ENCODE measurements around the gene GPR146. TPM values are rescaled to one million over a fixed set of nuclear protein-coding genes. Genes with fewer than 3 reads are reported as not detected.

Gene GPR146
- total RNA-seq, 4 donors from 2014 or later = 12.5 to 30.8 (median 25.5) TPM

DNA sequence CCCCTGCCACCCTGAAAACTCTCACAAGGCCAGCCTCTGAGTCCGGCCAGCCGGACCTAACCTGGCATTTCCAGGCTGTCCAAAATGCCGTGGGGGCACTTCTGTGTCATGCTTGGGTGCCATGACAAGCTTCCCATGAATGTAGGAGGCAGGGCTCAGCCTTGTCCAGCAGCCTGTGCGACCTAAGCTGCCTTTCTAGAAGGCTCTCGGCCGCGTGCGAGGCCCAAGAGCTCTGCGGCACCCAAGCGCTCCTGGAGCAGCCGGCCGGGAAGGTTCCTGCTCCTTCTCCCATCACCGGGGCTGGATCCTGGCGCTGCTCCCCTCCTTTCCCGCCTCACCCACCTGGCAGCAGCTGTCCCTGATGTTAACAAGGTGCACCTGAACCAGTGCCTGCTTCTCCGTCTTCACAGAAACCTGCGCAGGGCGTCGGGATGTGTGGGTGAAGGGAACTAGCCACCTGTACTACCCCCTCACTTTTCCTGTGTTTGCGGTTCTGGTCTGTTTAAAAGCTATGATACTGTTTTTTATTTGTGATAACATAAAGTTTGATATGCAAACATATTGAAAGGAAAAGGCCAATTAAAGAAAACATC lies 49.7 kb downstream of the GPR146 start:
- Histone ChIP-seq H3K4me1 (peaks cover 6 to 32% (median 23%) of the 10 kb centered on the region in 4 donors), H3K4me3 (no peak overlapping the region), H3K27me3 (no peaks in the 10 kb centered on the region), H3K27ac (replicated peaks in 1 of 4) (no peak overlapping the region), H3K9me3 (no peaks in the 10 kb centered on the region), H3K36me3 (peaks cover 7 to 50% (median 29%) of the 10 kb centered on the region in 4 donors)
- intact Hi-C loops (cut with DNase I) = no loop called here
- DNase-seq (ENCODE audit: extremely low spot score) = no peak
- 93% methylated on average over 13 of the region's 20 CpGs for WGBS
- TF ChIP-seq, protein P1, sequence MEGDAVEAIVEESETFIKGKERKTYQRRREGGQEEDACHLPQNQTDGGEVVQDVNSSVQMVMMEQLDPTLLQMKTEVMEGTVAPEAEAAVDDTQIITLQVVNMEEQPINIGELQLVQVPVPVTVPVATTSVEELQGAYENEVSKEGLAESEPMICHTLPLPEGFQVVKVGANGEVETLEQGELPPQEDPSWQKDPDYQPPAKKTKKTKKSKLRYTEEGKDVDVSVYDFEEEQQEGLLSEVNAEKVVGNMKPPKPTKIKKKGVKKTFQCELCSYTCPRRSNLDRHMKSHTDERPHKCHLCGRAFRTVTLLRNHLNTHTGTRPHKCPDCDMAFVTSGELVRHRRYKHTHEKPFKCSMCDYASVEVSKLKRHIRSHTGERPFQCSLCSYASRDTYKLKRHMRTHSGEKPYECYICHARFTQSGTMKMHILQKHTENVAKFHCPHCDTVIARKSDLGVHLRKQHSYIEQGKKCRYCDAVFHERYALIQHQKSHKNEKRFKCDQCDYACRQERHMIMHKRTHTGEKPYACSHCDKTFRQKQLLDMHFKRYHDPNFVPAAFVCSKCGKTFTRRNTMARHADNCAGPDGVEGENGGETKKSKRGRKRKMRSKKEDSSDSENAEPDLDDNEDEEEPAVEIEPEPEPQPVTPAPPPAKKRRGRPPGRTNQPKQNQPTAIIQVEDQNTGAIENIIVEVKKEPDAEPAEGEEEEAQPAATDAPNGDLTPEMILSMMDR (IDR thresholded peaks at IDR 0.05) = no peak
- no peak for TF ChIP-seq POLR2AphosphoS5 (IDR thresholded peaks at IDR 0.05)
- TF ChIP-seq POLR2A (IDR thresholded peaks at IDR 0.05; ENCODE audit: low read depth) = no peak
- no peak for TF ChIP-seq EP300 (IDR thresholded peaks at IDR 0.05)

DNA sequence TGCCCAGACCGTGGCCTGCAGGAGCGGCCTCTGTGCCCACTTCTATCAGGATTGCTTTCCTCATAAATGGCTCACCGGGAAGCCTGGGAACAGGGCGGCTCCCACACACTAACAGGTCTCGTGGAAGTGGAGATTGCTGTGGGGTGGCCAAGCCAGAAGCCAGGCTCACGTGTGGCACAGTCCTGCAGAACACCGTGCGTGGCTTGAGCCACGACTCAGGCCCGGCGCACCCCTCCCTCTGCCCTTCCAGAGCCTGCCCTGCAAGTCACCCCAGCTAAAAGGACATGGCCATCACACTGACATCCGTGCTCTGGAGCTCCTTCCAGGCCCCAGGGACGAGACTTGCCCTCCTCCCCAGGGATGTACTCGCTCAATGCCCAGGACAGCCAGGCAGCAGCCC lies 50.5 kb downstream of the GPR146 start:
- DNase-seq (ENCODE audit: extremely low spot score) = no peak
- Histone ChIP-seq H3K4me3 (no peak overlapping the region), H3K36me3 (peaks cover 7 to 50% (median 29%) of the 10 kb centered on the region in 4 donors), H3K9me3 (no peaks in the 10 kb centered on the region), H3K27ac (replicated peaks in 1 of 4) (peak overlapping the region in 3 of 4 donors; percentile 23 to 53 (median 50)), H3K27me3 (no peaks in the 10 kb centered on the region), H3K4me1 (peaks cover 6 to 27% (median 19%) of the 10 kb centered on the region in 4 donors)
- TF ChIP-seq POLR2AphosphoS5 (IDR thresholded peaks at IDR 0.05) (no peak), EP300 (IDR thresholded peaks at IDR 0.05) (no peak)
- TF ChIP-seq, protein P1 (IDR thresholded peaks at IDR 0.05) = no peak
- 72% methylated on average over 13 of the region's 14 CpGs for WGBS
- intact Hi-C loops (cut with DNase I) = no loop called here

DNA sequence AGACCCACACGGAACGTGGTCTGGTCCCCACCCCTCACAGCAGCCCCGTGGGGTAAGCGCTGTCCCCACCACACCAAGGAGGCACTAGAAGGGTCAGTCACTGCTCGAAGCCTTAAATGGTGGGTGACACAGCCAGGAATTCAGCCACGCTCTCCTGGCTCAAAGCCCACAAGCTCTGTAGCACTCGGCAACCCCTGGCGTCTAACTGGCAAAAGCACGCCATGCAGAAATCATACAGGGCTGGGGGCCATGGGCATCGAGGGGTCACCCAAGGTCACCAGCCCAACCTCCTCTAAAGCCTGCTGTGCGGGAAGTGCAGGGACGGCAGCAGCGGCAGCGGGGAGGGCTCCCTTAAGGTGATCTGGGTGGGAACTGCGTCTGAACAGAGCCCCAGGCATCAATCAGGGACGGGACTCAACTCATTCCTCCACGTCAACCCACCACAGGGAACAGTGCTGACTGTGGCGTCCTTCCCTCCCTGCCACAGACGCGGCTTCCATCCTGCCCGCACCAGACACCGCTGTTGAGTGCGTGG lies 51.3 kb downstream of the GPR146 start:
- peaks cover 6 to 22% (median 19%) of the 10 kb centered on the region in 4 donors for H3K4me1 ChIP-seq
- H3K36me3 ChIP-seq = peaks cover 7 to 47% (median 29%) of the 10 kb centered on the region in 4 donors
- H3K27ac ChIP-seq (replicated peaks in 1 of 4) = peak overlapping the region; percentile 1 to 53 (median 38)
- no peaks in the 10 kb centered on the region for H3K27me3 ChIP-seq
- intact Hi-C loops (cut with DNase I) = no loop called here
- 76% methylated on average over 16 of the region's 23 CpGs for WGBS
- TF ChIP-seq EP300 (IDR thresholded peaks at IDR 0.05) (no peak), POLR2AphosphoS5 (IDR thresholded peaks at IDR 0.05) (no peak), POLR2A (IDR thresholded peaks at IDR 0.05; ENCODE audit: low read depth) (no peak)
- TF ChIP-seq, protein P1 (IDR thresholded peaks at IDR 0.05) = peak in 1 of 3 experiments; percentile 6
- H3K4me3 ChIP-seq = peak overlapping the region; percentile 2 to 20 (median 12)
- DNase-seq (ENCODE audit: extremely low spot score) = no peak
- no peaks in the 10 kb centered on the region for H3K9me3 ChIP-seq

DNA sequence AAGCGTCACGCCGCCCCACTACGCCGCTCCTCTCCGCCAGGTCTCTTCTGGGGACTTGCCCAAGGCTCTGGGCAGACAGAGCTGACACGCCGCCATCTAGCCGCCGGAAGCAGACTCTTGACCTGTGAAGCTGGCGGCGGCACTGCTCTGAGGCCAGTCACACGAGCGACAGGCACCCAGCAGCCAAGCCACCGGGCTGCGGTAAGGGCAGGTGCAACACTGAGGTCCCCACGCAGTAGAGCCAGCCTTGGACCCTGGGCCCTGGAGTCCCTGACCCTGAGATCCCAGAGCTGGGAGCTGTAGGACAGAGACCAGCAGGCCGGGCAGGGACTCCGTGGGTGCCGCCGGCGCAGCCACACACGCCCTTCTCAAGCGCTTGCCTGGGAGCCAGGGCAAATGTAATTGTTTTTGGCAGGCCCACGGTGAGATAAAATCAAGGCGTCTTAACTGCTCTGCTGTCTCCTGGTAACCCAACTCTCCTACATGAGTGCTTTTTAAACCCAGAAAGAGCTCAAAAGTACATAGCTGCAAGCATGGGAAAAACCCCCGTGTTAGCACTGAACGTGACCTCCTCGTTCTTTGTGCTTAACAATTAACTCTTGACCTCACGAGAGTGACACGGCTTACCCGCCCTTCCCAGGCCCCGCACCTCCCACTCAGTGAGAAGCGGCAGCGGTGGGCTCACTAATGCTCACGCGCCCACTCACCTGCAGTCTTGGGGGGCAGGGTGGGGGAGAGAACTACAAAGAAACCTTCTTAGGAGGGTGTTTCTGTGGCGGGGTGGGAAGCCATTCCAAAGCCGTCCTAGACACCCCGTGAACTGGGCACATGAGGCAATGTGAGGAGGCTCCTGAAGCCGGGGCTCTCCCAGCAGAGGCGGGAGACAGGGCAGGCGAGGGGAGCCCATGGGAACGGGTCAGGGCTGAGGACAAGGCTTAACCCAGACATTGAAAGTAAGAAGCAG lies 52.1 kb downstream of the GPR146 start:
- 90% methylated on average over 32 of the region's 44 CpGs for WGBS
- TF ChIP-seq POLR2A (IDR thresholded peaks at IDR 0.05; ENCODE audit: low read depth) = no peak
- intact Hi-C loops (cut with DNase I) = no loop called here
- peak overlapping the region in 2 of 4 donors; percentile 50 to 53 for H3K27ac ChIP-seq (replicated peaks in 1 of 4)
- no peaks in the 10 kb centered on the region for H3K27me3 ChIP-seq
- peaks cover 6 to 22% (median 19%) of the 10 kb centered on the region in 4 donors for H3K4me1 ChIP-seq
- peak overlapping the region in 1 of 4 donors; percentile 15 for H3K4me3 ChIP-seq
- H3K9me3 ChIP-seq = no peaks in the 10 kb centered on the region
- no peak for DNase-seq (ENCODE audit: extremely low spot score)
- peaks cover 7 to 40% (median 26%) of the 10 kb centered on the region in 4 donors for H3K36me3 ChIP-seq

DNA sequence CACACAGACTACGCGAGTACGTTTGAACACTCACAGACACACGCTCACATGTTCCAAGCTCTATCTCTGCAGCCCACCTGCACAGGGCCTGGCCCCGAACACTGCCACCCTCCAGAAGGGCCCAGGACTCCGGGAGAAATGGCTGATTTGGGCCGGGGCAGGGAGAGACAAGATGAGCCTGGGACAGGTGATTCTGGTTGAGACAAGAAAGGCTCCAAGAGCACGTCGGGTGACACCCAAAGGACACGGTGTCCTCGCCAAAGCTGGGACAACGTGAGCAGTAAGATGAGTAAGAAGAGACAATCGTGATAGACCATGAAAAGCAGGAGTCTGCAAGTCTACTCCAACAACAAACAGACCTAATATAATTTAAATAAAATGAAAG lies 52.8 kb downstream of the GPR146 start:
- TF ChIP-seq, protein P1 (IDR thresholded peaks at IDR 0.05) = no peak
- TF ChIP-seq EP300 (IDR thresholded peaks at IDR 0.05) (no peak), POLR2AphosphoS5 (IDR thresholded peaks at IDR 0.05) (no peak), POLR2A (IDR thresholded peaks at IDR 0.05; ENCODE audit: low read depth) (no peak)
- Histone ChIP-seq H3K9me3 (no peaks in the 10 kb centered on the region), H3K27me3 (no peaks in the 10 kb centered on the region), H3K4me1 (peaks cover 6 to 22% (median 19%) of the 10 kb centered on the region in 4 donors), H3K36me3 (peaks cover 4 to 34% (median 19%) of the 10 kb centered on the region in 4 donors), H3K4me3 (no peak overlapping the region), H3K27ac (replicated peaks in 1 of 4) (no peak overlapping the region)
- 94% methylated on average over 11 of the region's 13 CpGs for WGBS
- DNase-seq (ENCODE audit: extremely low spot score) = no peak
- intact Hi-C loops (cut with DNase I) = no loop called here

All from esophagus muscularis mucosa (tissue), 4 donors.